Measurements from ENCODE around the gene ASB13.

The ASB13 gene

GRCh38 chr10:5647507-5648240 is 18.7 kb downstream of the ASB13 start:
- DNase-seq: no peak

GRCh38 chr10:5645944-5646617 is 20.3 kb downstream of the ASB13 start:
- no peak for DNase-seq

GRCh38 chr10:5645375-5645774 is 21.0 kb downstream of the ASB13 start:
- no peak for DNase-seq

GRCh38 chr10:5644930-5645329 is 21.5 kb downstream of the ASB13 start:
- no peak for DNase-seq

GRCh38 chr10:5643346-5644067 is 22.9 kb downstream of the ASB13 start:
- DNase-seq: no peak

- DNase-seq: no peak
These were observed 24.9 kb downstream of the ASB13 start for GRCh38 chr10:5641501-5641900.

GRCh38 chr10:5640501-5640900 is 25.9 kb downstream of the ASB13 start:
- no peak for DNase-seq

GRCh38 chr10:5640036-5640435 is 26.4 kb downstream of the ASB13 start:
- DNase-seq: no peak

- no peak for DNase-seq
These were observed 27.3 kb downstream of the ASB13 start for GRCh38 chr10:5639066-5639465.

GRCh38 chr10:5638494-5638893 is 27.9 kb downstream of the ASB13 start:
- DNase-seq: no peak

GRCh38 chr10:5634918-5635317 is 31.5 kb downstream of the ASB13 start:
- DNase-seq: no peak

- no peak for DNase-seq
These were observed 33.1 kb downstream of the ASB13 start for GRCh38 chr10:5633166-5633749.

- no peak for DNase-seq
These were observed 33.9 kb downstream of the ASB13 start for GRCh38 chr10:5632446-5632845.

GRCh38 chr10:5631936-5632335 is 34.5 kb downstream of the ASB13 start:
- no peak for DNase-seq

GRCh38 chr10:5630112-5630436 is 36.3 kb downstream of the ASB13 start:
- no peak for DNase-seq

GRCh38 chr10:5629303-5630111 is 36.9 kb downstream of the ASB13 start:
- peak; percentile 54 to 66 for DNase-seq

- no peak for DNase-seq
These were observed 37.7 kb downstream of the ASB13 start for GRCh38 chr10:5628451-5629302.

GRCh38 chr10:5627486-5628044 is 38.8 kb downstream of the ASB13 start:
- DNase-seq: no peak

- DNase-seq: no peak
These were observed 40.2 kb downstream of the ASB13 start for GRCh38 chr10:5625992-5626777.

GRCh38 chr10:5624701-5625100 is 41.7 kb downstream of the ASB13 start:
- DNase-seq: no peak
